ENCODE measurements around the gene C10orf90.

The C10orf90 gene

DNA sequence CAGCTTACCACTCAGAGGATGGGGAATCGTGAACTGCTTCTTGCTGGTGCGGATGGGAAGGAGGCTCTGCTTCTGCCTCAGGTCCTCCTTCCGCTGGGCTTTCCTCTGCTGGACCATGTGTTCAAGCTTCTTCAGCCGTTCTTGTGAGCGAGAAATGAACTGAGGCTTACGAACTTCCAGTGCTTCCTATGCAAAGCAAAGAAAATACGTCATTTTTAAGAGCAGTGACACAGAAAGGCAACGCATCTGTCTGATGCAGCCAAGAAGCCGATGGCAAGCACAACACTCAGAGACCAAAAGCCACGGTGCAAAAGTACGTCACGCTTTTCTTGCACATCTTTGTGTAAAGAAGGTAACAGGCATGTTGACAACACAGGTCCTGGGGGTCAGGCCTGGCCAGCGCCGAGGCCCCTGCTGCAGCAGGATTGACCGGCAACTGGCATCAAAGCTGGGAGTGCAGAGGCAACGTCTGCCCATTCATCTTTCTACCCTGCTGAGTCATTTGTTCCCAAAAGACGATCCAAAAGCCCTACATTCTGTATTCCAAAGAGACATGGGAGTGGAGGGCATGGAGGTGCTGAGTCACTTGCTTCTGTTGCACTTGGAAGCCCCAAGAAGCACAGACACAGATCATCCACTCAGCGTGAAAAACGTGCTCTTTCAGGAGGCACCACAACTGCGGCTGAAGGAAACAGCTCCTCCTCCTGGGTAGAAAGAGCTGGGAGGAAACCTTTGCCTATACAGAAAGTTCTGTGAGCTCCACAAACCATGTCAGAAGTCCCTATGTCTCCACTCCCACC lies 211.3 kb downstream of the C10orf90 start:
- H3K4me3 ChIP-seq (ENCODE audit: low read depth, low read length), result no peak overlapping the region
- no peak for TF ChIP-seq CTCF (IDR thresholded peaks at IDR 0.05; ENCODE audit: insufficient read depth, low read depth, low read length, missing control alignments)
- DNase-seq (ENCODE audit: low read depth), result no peak

- H3K4me3 ChIP-seq (ENCODE audit: low read depth, low read length), result no peak overlapping the region
- DNase-seq (ENCODE audit: low read depth), result no peak
- TF ChIP-seq CTCF (IDR thresholded peaks at IDR 0.05; ENCODE audit: insufficient read depth, low read depth, low read length, missing control alignments), result no peak
Observed at GRCh38 chr10:126458466-126458865, 212.0 kb downstream of the C10orf90 start.

GRCh38 chr10:126456632-126457031 lies 213.9 kb downstream of the C10orf90 start:
- no peak for TF ChIP-seq CTCF (IDR thresholded peaks at IDR 0.05; ENCODE audit: insufficient read depth, low read depth, low read length, missing control alignments)
- DNase-seq (ENCODE audit: low read depth), result no peak
- no peak overlapping the region for H3K4me3 ChIP-seq (ENCODE audit: low read depth, low read length)

DNA sequence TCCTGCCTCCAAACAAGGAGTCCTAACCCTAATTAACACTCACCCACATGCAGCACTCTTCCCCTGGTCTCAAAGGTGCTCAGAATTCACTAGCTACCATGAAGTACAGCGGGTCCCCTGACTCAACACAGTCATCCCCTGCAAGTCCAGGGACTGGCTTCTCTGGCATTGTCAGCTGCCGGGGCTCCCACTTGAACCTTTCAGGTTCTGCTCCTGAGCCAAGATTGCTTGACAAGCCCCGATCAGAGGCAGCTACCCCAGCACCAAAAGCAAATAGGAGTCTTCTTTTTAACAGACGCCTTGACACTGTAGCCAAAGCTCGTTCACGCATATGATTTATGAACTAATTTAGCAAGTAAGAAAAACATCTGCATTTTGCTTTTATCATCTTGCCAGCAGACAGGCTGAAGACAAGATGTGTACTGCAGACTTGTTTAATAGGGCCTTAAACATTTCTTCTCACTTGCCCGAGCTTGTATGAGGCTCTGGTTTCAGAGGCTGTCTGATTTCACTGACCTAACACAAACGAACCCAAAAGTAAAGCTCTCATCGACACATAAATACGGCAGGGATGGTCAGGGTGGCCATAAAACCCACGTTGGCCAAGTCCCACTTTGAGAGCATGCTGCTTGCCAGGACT lies 214.6 kb downstream of the C10orf90 start:
- no peak for DNase-seq (ENCODE audit: low read depth)
- no peak overlapping the region for H3K4me3 ChIP-seq (ENCODE audit: low read depth, low read length)
- TF ChIP-seq CTCF (IDR thresholded peaks at IDR 0.05; ENCODE audit: insufficient read depth, low read depth, low read length, missing control alignments), result no peak

- H3K4me3 ChIP-seq (ENCODE audit: low read depth, low read length), result no peak overlapping the region
- no peak for TF ChIP-seq CTCF (IDR thresholded peaks at IDR 0.05; ENCODE audit: insufficient read depth, low read depth, low read length, missing control alignments)
- no peak for DNase-seq (ENCODE audit: low read depth)
Observed at GRCh38 chr10:126455036-126455765, 215.3 kb downstream of the C10orf90 start.

DNA sequence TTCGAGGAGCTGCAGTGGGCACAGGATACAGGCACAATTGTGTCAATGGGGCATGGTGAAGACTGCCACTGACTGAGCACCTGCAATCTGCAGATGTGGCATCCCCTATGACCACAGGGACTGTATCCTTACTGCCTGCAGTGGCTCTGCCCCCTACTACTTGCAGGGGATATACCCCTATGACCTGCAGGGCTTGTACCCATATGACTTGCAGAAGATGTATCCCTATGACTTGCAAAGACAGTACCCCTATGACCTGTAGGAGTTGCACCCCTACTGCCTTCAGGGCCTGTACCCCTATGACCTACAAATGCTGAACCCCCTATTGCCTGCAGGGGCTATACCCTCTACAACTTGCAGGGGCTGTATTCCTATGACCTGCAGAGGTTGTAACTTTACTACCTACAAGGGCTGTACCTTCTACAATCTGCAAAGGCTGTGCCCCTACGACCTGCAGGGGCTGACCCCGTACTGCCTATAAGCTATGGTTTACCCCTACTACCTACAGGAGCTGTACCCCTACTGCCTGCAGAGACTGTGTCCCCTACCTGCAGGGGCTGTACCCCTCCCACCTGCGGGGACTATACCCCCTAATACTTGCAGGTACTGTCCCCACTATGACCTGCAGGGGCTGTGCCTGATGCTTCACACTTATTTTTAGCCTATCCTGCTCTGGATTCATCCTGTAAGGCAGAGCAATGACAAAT lies 216.3 kb downstream of the C10orf90 start:
- DNase-seq (ENCODE audit: low read depth), result no peak
- H3K4me3 ChIP-seq (ENCODE audit: low read depth, low read length), result no peak overlapping the region
- no peak for TF ChIP-seq CTCF (IDR thresholded peaks at IDR 0.05; ENCODE audit: insufficient read depth, low read depth, low read length, missing control alignments)

All from GM12865 (cell line).